GM10248 (cell line): ENCODE results near the gene ISG15.

Experiments
- CTCF ChIA-PET: fragments of 300-600 bp; sonication (Branson Sonifier 250); formaldehyde crosslinking; extraction: SDS; loops from one replicate; lab custom pipeline; 2021; ENCODE audit warnings: antibody characterized with exemption; lab: Yijun Ruan, JAX
- POLR2A ChIA-PET: fragments of 350-650 bp; sonication (Branson Sonifier 250); formaldehyde crosslinking; extraction: SDS; loops from one replicate; lab custom pipeline; 2020; ENCODE audit warnings: antibody characterized with exemption; lab: Yijun Ruan, JAX
- DNase-seq: peaks from one replicate; pipeline ENCODE4 v3.0.0; 2012; ENCODE audit errors: extremely low spot score
- CTCF ChIP-seq: IDR thresholded peaks from 2 replicates; pipeline ENCODE4 v1.5.1; 2012; ENCODE audit warnings: mild to moderate bottlenecking, low read depth; ENCODE audit errors: extremely low read depth, missing control alignments, control extremely low read depth

ISG15 gene

GRCh38 chr1:1032424-1032823, 19.1 kb downstream of the ISG15 start:
- CTCF ChIA-PET, result interaction anchor here (0.6 to 4.0 kb wide), 22 partner anchors 8 to 260 kb away, joined by 3 to 43 read pairs (median 4); partner anchors contain the start of genes AGRN, C1orf159, ISG15 and PERM1
- peak; percentile 25 for TF ChIP-seq CTCF
- no peak for DNase-seq
- POLR2A ChIA-PET, result interaction anchor here (1.1 kb wide), 1 partner anchor 30 kb away, joined by 3 read pairs; no protein-coding TSS in a partner anchor

- DNase-seq, result peak; percentile 97
- ChIA-PET POLR2A (interaction anchor here (1.1 kb wide), 1 partner anchor 29 kb away, joined by 3 read pairs; no protein-coding TSS in a partner anchor), CTCF (interaction anchor here (0.7 to 4.0 kb wide), 24 partner anchors 9 to 259 kb away, joined by 3 to 43 read pairs (median 4); partner anchors contain the start of genes AGRN, C1orf159, ISG15 and PERM1)
- TF ChIP-seq CTCF, result peak; percentile 90
Observed at GRCh38 chr1:1033009-1033587, 19.8 kb downstream of the ISG15 start.

GRCh38 chr1:1033731-1034438, 20.6 kb downstream of the ISG15 start:
- no peak for TF ChIP-seq CTCF
- DNase-seq, result no peak
- POLR2A ChIA-PET, result interaction anchor here (1.1 kb wide), 1 partner anchor 29 kb away, joined by 3 read pairs; no protein-coding TSS in a partner anchor
- CTCF ChIA-PET, result interaction anchor here (0.7 to 4.0 kb wide), 22 partner anchors 12 to 258 kb away, joined by 3 to 43 read pairs (median 4); partner anchors contain the start of genes AGRN, C1orf159, ISG15 and PERM1

- CTCF ChIA-PET, result interaction anchor here (0.8 to 4.0 kb wide), 6 partner anchors 25 to 258 kb away, joined by 3 to 43 read pairs (median 4); no protein-coding TSS in a partner anchor
- DNase-seq, result no peak
- POLR2A ChIA-PET, result no interaction called here
Observed at GRCh38 chr1:1034439-1034781, 21.1 kb downstream of the ISG15 start.

GRCh38 chr1:1035291-1035943, 22.1 kb downstream of the ISG15 start:
- no peak for TF ChIP-seq CTCF
- POLR2A ChIA-PET, result no interaction called here
- no peak for DNase-seq
- CTCF ChIA-PET, result interaction anchor here (0.9 to 1.9 kb wide), 2 partner anchors 22 to 28 kb away, joined by 3 to 7 read pairs; partner anchors contain the start of gene ISG15

More at GRCh38 chr1:1034439-1034781, 21.1 kb downstream of the ISG15 start:
- TF ChIP-seq CTCF, result no peak
